ENCODE data around the gene FCN3.
"Not testable (repeated sequence)": the region's sequence is repeated elsewhere in the genome, so short reads cannot be mapped to it uniquely, and the experiment has no call there.

FCN3 gene

DNA sequence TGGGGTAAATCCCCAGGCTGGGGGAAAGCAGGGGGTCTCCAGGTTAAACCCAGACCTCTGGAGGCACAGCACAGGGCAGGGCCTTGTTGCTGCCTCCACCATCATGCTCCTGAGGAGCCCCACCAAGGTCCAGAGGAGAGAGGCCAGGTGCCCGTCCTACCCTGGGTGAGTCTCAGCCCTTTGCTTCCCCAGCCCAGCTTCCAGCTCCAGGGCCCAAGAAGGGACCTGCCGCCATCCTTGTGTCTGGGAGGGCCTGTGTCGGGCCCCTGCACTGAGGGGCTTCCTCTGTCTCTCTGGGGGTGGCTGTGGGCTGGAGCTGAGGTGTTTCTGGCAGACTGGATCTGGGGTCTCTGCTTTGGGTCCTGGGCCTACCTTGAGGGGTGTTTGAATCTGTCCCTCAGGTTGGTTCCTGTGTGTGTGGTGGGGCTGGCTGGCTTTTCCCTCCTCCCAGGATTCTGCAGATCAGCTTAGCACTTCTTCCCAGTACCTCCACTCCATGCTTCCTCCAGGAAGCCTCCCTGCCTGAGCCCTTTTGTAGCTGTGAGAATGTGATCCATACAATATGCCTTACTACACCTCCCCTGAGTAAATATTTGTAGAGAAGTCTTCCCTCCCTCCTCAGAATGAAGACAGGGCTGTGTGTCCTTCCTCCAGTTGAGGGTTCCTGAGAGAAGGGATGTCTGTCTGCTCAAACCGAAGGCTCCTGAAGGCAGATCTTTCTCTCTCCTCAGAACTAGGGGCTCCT, 24.0 kb upstream of the FCN3 start:
- DNase-seq = no peak

DNA sequence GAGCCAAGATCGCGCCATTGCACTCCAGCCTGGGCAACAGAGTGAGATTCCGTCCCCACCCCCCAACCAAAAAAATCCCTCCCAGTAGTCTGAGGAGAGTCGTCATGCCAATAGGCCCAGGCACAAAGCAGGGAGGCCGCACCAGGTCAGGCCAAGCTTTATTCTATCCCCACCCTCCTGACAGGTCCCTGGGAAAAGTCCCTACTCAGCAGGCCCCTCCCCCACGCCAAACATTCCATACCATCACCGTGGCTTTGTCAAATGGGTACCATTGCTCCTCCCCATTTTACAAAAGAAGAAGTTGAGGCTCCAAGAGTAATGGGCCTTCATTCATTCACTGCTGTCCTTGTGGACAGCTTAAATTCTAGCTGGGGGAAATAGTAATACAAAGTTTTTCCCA, 23.1 kb upstream of the FCN3 start:
- no peak for DNase-seq

DNA sequence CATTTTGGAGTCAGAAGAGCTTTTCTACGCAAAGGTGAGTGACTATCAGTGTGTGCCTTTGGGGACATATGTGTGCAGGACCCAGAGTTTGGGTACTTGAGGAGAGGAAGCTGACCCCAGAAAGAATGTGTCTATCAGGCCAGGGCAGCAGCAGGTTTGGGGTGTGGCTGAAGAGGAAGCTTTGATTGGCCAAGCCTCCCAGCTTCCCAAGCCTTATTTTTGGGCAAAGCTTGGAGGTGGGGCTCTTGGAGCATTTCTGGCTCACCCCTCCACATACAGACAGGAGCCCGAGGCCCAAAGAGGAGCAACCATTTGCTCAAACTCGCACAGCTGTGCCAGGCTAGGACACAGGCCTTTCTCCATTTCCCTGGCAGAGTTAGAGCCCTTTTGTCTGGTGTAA, 22.5 kb upstream of the FCN3 start:
- DNase-seq = no peak

DNA sequence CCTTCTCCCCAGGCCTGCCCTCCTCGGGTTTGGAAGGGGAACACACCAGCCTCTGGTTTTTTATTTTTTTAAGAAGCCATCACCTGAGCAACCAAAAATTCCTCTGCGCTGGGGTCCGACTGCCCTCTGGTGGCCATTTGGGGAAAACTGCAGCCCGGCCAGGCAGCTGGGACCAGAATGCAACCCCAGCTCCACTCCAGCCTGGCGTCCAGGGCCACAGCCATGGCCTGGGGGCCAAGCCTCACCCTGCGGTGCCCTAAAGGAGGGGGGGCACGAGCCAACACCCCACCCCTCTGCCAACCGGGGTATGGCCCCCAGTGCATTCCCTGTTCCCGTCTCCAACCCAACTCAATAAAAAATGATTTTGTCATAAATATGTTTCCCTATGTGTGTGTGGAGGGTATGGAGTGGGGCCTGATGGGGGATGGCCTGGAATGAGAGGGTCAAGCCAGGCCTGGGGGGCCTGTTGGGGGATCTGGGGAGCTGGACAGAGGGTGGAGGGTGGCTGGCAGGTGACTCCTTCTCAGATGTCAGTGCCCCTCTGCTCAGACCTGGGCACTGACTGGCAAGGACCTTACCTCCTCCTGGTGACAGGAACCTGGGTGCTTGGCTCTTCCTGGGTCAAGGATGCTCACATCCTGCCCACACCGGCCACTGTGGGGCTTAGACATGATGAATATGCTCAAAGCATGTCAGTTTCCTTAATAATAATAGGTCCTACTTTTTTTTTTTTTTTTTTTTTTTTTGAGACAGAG, 21.0 kb upstream of the FCN3 start:
- peak; percentile 83 for DNase-seq

DNA sequence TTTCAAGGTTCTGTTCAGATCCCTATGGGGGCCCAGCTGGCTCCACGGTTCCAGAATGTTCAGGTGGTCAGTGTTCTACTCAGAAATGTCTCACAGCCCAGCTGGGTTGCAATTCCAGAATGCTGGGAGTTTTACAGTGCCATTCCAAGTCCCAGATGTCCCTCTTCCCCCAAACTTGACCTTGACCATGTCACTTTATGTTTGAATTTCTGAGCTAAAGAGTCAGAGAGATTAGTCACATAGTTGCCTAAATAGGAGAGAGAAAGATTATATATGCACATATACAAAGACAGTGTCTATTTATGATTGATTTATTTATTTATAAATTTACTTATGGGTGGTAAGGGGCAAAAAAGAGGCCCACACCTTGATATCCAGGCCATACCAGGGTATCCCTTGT, 20.3 kb upstream of the FCN3 start:
- DNase-seq = no peak

DNA sequence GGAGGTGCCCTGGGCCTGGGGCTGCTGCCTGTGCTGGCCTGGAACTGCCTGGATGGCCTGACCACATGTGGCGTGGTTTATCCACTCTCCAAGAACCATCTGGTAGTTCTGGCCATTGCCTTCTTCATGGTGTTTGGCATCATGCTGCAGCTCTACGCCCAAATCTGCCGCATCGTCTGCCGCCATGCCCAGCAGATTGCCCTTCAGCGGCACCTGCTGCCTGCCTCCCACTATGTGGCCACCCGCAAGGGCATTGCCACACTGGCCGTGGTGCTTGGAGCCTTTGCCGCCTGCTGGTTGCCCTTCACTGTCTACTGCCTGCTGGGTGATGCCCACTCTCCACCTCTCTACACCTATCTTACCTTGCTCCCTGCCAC, 19.6 kb upstream of the FCN3 start:
- no peak for DNase-seq

DNA sequence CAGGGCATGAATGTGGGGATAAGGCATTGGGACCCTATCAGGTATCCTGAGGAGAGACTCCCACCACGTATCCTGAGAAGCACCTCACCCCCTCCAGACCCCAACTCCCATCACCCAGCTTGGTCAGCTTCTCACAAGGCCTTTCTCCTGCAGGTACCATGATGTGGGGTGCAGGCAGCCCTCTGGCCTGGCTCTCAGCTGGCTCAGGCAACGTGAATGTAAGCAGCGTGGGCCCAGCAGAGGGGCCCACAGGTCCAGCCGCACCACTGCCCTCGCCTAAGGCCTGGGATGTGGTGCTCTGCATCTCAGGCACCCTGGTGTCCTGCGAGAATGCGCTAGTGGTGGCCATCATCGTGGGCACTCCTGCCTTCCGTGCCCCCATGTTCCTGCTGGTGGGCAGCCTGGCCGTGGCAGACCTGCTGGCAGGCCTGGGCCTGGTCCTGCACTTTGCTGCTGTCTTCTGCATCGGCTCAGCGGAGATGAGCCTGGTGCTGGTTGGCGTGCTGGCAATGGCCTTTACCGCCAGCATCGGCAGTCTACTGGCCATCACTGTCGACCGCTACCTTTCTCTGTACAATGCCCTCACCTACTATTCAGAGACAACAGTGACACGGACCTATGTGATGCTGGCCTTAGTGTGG, 19.1 kb upstream of the FCN3 start:
- DNase-seq = no peak

DNA sequence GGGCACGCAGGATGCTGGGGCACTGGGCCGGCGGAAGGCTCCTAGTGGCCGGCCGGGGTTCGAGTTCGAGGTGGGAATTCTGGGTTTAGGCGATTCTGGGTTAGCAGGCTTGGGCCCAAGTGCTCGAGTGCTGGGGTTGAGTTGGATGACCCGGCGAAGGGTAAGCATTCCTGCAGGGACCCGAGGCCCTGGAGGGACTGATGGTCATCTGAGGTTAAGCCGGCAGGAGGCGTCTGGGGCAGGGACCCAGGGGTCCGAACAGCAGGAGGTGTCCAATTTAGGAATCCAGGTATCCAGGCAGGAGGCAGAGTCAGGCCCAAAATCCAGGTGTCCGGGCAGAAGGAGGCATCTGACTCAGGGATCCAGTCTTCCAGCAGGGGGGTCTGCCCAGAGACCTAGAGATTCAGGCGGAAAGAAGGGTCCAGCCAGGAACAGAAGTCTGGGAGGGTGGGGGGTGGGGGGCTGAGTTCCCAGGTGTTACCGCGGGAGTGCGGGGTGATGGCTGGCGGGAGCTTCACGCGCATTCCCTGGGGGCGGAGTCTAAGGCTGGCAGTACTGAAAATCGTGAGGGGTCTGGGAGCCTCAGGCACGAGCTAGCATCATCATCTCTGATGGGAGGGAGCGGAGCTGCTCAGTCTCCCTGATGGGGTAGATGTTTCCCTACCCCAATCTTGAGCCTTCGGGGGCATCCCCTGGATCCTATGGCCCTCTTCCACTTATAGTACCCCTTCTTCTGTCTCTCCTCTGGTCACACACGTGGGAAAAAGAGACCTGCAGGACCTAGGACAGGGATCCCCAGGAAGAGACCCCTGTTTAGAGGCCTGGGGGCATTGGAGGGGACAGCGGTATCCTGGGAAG, 18.4 kb upstream of the FCN3 start:
- peak; percentile 10 for DNase-seq

DNA sequence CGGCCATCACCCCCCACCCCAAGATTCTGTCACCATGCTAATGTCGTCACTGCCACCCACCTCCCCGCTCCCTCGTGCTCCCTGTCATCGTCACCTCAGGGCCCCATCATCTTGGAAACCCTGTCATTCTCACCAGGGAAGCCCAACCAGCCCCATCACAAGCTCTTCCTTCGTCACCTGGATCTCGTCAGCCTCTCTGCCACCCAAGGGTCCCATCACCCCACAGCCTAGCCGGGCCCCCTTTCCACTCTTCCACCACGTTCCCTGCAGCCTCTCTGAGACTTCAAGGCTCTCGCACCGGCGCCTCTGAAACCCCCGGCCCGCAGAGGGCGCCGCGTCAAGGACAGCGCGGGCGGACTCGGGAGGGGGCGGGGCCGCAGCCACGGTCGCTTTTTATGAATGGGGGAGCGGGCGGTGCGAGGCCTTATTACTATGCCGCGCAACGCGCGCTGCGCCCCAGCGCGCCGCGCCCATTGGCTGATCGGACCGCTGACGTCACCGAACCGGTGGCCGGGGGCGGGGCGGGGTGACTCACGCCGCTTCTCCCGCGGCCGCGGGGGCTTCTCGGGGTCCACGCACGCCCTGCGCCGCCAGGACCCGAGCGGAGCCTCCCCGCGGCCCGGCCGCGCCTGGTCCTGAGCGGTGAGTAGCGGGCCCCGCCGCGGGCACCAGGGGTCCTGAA, 17.6 kb upstream of the FCN3 start, which contains the start of gene GPR3:
Gene GPR3 (plus strand): TSS at position 527 of the 682 bp plus-strand sequence. CDS start 1,177 bp downstream, outside the sequence.
- DNase-seq = peak; percentile 93

DNA sequence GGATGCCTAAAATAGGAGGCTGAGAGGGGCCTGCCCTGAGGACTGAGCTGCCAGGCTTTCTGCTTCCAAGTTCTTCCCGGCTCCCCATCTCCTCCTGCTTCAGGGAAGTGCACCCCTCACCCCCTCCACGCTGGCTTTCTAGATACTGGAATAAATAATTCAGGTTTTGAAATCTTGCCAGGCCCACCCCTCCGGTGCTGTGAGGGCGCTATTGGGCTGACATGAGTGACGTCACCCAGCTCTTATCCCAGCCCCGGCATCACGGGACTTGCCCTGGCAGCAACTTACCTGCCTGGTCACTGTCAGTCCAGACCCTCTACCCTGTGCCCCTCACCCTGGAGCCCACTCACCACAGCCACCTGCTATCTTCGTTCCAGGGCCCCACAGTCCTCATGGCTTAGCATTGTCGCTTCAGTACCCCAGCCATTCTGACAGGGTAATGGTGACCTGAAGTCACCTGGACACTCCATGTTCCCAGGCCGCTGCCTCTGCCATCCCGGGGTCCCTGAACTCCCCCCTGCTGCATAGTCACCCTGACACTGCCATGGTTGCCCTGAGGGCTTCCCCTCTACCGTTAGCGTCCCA, 17.0 kb upstream of the FCN3 start:
- peak; percentile 29 for DNase-seq

DNA sequence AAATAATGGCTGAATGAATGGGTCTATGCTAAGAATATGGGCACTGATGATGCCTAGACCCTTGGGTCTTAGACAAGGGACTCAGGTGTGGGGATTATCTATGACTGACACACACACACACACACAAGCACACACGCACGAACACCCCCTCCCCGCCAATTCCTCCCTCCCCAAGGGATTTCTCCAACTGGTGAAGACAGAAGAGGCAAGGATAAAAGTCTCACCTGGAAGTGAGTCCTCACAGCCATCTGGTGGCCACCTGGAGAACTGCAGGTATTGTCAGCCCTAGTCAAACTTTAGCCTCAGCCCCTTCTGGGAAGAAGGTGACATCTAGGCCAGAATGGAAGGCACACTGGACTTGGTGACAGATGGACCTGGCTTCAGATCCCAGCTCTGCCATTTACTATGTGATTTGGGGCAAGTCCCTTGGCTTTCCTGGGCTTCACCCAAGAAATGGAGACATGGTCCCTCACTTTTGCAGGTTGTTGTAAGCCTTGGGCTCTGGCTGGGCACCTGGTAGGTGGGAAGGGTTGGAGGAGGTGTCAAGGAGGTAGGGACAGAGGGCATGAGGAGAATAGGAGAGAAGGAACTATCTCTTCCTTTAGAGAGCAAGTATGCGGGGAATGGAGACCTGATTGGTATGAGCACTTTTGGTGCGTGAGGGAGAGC, 13.8 kb upstream of the FCN3 start:
- peak; percentile 79 for DNase-seq

DNA sequence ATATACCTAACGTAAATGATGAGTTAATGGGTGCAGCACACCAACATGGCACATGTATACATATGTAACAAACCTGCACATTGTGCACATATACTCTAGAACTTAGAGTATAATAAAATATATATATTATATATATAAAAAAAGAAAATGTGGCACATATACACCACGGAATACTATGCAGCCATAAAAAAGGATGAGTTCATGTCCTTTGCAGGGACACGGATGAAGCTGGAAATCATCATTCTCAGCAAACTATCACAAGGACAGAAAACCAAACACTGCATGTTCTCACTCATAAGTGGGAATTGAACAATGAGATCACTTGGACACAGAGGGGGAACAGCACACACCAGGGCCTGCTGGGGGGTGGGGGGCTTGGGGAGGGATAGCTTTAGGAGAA, 10.2 kb upstream of the FCN3 start:
- DNase-seq = not testable (repeated sequence)

DNA sequence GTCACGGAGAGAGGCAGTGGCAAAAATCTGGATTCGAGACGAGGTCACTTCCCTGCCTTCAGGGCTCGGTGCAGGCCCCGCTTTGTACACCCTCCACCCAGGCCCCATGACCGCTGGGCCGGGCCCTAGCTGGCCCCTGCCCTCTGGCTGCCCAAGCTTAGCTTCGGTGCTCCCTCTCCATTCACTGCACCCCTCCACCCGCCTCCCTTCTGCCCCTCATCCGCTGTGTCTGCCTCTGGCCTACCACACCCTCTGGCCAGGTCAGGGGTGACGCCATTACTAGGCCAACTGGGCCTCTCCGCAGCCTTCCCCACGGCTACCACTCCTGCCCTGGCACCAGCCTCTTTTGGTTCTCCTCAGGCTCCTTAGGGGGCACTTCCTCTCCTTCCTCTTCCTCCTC, 9.0 kb upstream of the FCN3 start:
- DNase-seq = no peak

DNA sequence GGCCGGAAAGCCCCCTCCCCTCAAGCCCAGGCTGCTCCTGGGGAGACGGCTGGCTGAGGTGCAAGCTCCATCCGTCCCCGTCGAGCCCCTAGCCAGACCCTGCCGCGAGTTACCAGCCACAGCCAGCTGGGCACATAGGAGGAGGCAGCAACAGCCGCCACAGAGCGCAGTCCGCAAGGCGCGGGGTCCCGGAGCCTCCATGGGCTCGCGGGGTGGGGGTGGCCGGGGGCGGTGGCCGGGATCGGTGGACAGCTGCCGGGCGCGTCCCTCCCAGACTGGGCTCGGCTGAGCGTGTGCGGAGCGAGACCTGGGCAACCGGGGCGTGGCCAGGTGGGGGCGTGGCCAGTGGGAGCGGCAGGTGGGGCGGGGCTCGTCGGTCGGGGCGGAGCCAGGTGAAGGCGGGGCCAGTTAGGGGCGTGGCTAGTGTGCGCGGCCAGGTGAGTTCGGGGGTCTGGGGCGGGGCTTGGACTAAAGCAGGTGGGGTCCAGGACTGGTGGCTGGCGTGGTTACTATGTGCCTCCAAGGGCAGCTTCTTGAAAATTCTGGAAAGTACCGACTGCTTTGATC, 8.5 kb upstream of the FCN3 start, which contains the start of gene CD164L2:
Gene CD164L2 (minus strand): TSS at position 295 of the 567 bp plus-strand sequence. CDS start 94 bp downstream, at position 201.
- DNase-seq = peak; percentile 55

DNA sequence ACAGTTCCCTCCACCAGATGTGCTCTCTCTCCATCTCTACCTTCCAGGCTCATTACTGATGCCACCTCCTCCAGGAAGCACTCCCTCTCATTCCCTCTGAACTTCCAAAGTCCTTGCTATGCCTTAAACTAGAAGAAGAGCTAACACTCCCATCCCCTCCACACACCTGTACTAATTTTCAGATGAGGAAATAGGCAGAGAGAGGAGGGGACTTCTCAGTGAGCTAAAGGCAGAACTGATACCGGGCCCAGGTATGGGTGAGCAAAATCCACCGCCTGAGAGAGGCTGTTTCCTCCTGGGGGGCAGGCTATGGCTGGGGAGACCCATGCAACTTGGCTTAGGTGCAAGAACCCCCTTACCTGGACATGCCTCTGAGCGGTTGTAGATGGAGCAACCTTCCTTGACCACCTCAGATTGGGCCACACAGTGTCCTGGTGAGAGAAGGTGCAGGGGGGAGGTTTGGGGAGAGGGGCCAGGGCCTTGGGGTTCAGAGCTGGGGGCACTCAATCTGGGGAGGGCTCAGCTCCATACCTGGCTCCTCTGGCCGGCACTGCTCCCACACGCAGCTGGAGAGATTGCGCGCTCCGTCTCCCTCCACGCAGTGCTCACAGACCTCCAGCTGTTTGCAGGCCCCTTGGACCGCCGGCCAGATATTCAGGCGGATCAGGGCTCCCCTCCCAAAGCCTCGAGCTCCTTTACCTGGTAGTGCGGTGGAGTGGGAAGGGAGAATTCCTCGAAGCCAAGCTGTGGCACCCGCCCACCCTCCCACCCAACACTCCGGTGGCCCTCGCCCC, 7.5 kb upstream of the FCN3 start:
- DNase-seq = no peak

DNA sequence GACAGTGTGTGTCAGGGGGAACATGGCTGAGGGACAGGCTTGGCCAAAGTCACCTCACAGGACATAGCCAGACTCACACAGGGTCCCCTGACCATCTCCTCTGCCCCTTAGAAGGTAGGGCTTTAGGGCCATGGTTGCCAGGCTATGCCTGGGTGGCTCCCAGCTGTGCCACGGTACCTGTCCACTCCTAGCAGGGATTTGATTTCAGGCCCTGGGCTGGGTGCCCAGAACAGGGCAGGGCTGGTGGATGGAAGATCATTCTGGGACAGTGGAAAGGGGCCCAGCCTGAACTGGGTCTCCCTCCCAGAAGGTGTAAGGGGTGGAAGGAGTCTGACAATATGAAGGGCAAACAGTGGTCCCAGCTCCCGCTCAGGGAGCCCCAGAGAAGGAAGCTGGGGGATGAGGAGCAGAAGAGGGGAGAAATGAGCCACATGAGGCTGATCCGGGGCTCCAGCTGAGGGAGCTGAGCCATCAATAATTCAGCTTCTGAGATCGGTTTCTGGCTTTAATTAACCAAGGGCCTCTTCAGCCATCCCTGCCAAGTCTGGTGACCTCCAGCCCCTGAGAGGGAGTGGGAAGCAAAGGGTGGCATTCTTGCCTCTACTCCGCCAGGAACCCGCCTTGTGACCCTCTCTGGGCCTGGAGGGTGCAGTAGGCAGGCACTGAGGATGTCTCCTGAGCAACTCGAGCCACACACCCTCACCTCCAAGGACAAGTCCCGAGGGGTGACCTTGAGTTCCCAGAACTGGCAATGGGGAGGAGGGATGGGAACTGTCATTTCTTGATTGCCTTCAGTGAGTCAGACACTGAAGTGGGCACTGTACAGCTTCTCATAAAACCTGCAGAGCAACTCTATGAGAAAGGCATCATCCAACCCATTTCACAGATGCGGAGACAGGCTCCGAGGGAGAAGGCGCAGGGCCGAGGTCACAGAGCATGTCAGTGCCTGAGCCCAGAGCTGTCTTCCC, 6.4 kb upstream of the FCN3 start:
- no peak for DNase-seq

DNA sequence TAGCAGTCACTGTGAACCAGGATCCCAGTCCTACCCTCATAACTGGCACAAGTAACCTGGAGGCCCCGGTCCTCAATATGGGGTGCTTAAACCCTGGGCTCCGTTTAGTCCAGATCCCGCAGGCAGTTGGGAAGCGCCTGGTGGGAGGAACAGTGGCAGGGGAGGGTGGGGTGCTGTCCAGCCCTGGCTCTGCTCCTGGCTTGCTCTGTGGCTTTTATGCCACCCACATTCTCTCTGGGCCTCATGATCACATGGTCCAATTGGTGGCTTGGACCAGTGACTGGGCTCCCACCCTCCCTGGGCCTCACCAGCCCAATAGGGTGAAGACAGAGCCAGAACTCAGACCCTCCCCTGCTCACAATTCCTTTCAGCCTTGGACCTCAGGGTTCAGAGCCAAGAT, 5.6 kb upstream of the FCN3 start:
- DNase-seq = no peak

DNA sequence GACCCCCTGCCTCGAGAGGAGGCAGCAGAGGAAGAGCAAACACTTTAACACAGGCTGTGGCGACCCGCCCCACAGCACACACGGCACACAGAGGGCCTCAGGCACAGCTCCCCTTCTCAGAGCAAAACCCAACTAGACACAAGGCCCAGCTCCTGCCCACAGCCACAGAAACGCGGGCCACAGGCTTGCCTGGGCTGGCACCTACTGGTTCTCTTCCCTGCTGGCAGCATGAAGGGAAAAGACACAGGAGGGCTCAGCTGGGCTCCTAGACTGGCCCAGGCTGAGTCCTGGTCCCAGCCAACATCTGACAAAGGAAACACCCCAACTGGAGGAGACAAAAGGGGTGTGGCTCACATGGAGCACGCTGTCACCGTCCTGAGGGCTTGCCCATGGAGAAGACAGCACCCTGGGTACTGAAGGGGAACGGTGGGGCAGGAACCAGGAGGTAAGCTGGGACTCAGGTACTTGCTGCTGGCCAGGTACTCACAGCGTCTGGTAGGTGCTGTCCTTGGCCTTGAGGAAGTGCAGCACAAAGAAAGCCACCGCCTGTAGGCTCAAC, 5.0 kb upstream of the FCN3 start:
- no peak for DNase-seq

Measured in activated naive CD4-positive, alpha-beta T cell treated with Interleukin-2 at 50 U/mL for 16 hours (primary cell).